ENCODE data around the gene CEMIP.

GRCh38 chr15:80736560-80736959 lies 42.6 kb upstream of the CEMIP start:
- TF ChIP-seq CTCF (IDR thresholded peaks at IDR 0.05) (no peak), KDM1A (IDR thresholded peaks at IDR 0.05; ENCODE audit: low read depth) (no peak), ZFP36 (IDR thresholded peaks at IDR 0.05; ENCODE audit: borderline replicate concordance, partially characterized antibody) (no peak), POLR2A (IDR thresholded peaks at IDR 0.05; ENCODE audit: low read length) (no peak), MAX (IDR thresholded peaks at IDR 0.05) (no peak), CEBPB (IDR thresholded peaks at IDR 0.05) (no peak), HDAC2 (IDR thresholded peaks at IDR 0.05) (no peak), EHMT2 (IDR thresholded peaks at IDR 0.05; ENCODE audit: low read depth) (no peak), BCL3 (IDR thresholded peaks at IDR 0.05) (no peak), ZSCAN20 (CRISPR knock-in tag; IDR thresholded peaks at IDR 0.05) (no peak)
